Epithelial cell of esophagus (primary cell): Measurements from ENCODE around the gene YEATS2.
"Not testable (repeated sequence)": the region's sequence is repeated elsewhere in the genome, so short reads cannot be mapped to it uniquely, and the experiment has no call there.

ENCODE experiments used
- DNase-seq: peaks from one replicate; pipeline ENCODE4 v3.0.0; 2010; ENCODE audit warnings: low read depth
- H3K4me3 ChIP-seq: 2 replicates; pipeline ENCODE4 v1.5.1; 2011; ENCODE audit warnings: mild to moderate bottlenecking, low read length, control low read depth
- TF ChIP-seq, protein P1 (sequence below): IDR thresholded peaks from 2 replicates; pipeline ENCODE4 v1.5.1; 2011; ENCODE audit warnings: low read depth, mild to moderate bottlenecking, low read length, control low read depth, inconsistent platforms; ENCODE audit not compliant: insufficient read depth; ENCODE audit errors: missing control alignments

Gene YEATS2

GRCh38 chr3:183733553-183733952 is 36.0 kb downstream of the YEATS2 start:
- DNase-seq = no peak
- H3K4me3 ChIP-seq = no peak overlapping the region
- TF ChIP-seq, protein P1, sequence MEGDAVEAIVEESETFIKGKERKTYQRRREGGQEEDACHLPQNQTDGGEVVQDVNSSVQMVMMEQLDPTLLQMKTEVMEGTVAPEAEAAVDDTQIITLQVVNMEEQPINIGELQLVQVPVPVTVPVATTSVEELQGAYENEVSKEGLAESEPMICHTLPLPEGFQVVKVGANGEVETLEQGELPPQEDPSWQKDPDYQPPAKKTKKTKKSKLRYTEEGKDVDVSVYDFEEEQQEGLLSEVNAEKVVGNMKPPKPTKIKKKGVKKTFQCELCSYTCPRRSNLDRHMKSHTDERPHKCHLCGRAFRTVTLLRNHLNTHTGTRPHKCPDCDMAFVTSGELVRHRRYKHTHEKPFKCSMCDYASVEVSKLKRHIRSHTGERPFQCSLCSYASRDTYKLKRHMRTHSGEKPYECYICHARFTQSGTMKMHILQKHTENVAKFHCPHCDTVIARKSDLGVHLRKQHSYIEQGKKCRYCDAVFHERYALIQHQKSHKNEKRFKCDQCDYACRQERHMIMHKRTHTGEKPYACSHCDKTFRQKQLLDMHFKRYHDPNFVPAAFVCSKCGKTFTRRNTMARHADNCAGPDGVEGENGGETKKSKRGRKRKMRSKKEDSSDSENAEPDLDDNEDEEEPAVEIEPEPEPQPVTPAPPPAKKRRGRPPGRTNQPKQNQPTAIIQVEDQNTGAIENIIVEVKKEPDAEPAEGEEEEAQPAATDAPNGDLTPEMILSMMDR = no peak

GRCh38 chr3:183734750-183735494 is 37.3 kb downstream of the YEATS2 start:
- TF ChIP-seq, protein P1 = no peak
- H3K4me3 ChIP-seq = no peak overlapping the region
- no peak for DNase-seq

GRCh38 chr3:183737116-183737515 is 39.5 kb downstream of the YEATS2 start:
- no peak overlapping the region for H3K4me3 ChIP-seq
- DNase-seq = no peak
- TF ChIP-seq, protein P1 = no peak

- not testable (repeated sequence) for H3K4me3 ChIP-seq
Observed at GRCh38 chr3:183740154-183740553, 42.6 kb downstream of the YEATS2 start.

GRCh38 chr3:183743231-183743630 is 45.6 kb downstream of the YEATS2 start:
- TF ChIP-seq, protein P1 = no peak
- no peak overlapping the region for H3K4me3 ChIP-seq
- DNase-seq = no peak

More at GRCh38 chr3:183740154-183740553, 42.6 kb downstream of the YEATS2 start:
- DNase-seq = not testable (repeated sequence)

GRCh38 chr3:183745300-183746098 is 47.9 kb downstream of the YEATS2 start:
- DNase-seq = no peak
- TF ChIP-seq, protein P1 = no peak

DNA sequence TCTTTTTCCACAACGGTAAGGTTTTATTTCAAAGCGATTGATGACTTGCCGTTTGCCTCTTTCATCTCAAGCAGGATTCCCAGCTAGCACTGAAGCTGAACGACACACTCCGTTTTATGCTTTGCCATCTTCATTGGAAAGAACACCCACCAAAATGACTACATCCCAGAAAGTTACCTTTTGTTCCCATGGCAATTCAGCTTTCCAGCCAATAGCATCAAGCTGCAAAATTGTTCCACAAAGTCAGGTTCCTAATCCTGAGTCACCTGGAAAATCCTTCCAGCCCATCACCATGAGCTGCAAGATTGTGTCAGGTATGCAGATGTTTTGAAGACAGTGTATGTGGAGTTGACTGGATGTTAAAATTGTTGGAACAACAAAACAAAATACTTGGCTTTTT is 56.5 kb downstream of the YEATS2 start:
- no peak overlapping the region for H3K4me3 ChIP-seq
- no peak for DNase-seq
- TF ChIP-seq, protein P1 = no peak

More at GRCh38 chr3:183745300-183746098, 47.9 kb downstream of the YEATS2 start:
- H3K4me3 ChIP-seq = no peak overlapping the region
